ENCODE measurements around the gene CREBBP.
"Not testable (repeated sequence)": the region's sequence is repeated elsewhere in the genome, so short reads cannot be mapped to it uniquely, and the experiment has no call there.

Gene CREBBP

DNA sequence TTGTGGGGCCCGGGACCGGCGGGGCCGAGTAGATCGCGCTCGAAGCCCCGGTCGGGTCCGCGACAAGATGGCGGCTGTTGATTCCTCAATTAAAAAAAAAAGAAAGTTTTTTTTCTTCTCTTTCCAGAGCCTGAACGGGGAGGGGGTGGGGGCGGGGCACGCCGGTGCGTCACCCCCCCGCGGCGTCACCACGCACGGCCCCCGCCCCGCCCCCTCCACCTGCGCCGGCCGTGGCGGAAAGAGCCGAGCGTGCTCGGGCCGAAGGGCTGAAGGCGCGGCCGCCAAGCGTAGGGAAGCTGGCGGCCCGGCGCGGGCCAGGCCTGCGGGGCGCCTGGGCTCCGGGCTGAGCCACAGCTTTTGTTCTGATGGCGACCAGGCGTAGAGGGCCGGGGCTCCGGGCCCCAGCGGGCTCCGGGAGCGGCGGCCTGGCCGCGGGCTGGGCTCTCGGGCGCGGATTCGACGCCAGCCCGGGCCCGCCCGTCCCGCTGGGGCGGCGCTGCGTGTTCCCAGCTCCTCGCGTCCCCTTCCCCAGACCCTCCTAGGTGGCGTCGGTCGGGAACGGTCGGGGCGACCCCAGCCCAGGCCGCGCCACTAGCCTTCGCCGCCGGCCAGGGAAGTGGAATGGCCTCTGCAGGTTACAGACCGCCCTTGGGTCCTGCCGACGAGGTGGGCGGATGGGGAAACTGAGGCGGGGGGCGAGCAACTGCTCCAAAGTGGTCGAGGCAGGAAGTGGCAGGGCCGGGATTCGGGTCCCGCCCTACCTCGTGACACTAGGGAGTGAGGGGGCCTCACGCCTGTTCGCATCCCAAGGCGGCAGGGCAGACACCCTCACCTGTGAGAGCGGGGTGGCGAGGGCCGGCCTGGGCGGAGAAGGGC lies at the start of gene CREBBP:
TSS of gene CREBBP (minus strand) at position 91 of the 876 bp plus-strand sequence. CDS start 797 bp downstream, outside the sequence.
- in situ Hi-C loops (cut with HindIII; ENCODE audit: low pct_ligation_motif_present, low pct_unique_long_range_greater_than_20kb, low sequenced_read_pairs) = no loop called here
- DNase-seq = peak; percentile 93

DNA sequence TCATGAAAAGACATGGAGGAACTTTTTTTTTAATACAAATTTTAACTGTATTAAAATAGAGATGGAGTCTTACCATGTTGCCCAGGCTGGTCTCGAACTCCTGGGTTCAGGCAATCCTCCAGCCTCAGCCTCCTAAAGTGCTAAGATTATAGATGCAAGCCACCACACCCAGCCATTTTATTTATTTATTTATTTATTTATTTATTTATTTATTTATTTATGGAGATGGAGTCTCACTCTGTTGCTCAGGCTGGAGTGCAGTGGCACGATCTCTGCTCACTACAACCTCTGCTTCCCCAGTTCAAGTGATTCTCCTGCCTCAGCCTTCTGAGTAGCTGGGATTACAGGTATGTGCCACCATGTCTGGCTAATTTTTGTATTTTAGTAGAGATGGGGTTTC lies 46.6 kb upstream of the CREBBP start:
- in situ Hi-C loops (cut with HindIII; ENCODE audit: low pct_ligation_motif_present, low pct_unique_long_range_greater_than_20kb, low sequenced_read_pairs); DNase-seq: not testable (repeated sequence)

DNA sequence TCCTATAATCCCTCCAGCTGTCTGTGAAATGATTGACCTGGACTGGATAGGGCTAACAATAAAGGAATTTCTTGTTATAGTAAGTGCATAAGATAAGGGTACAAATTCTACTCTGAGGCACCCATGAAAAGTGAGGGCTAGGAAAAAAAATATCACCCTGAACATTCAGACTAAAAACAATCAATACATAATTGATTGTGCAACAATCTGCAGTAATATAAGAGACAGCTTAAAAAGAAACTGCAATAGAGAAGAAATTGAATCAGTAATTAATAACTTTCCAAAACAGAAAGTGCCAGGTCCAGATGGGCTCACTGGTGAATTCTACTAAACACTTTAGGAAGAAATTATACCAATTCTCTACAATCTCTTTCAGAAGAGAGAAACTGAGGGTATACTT lies 44.2 kb upstream of the CREBBP start:
- in situ Hi-C loops (cut with HindIII; ENCODE audit: low pct_ligation_motif_present, low pct_unique_long_range_greater_than_20kb, low sequenced_read_pairs) = no loop called here
- no peak for DNase-seq

DNA sequence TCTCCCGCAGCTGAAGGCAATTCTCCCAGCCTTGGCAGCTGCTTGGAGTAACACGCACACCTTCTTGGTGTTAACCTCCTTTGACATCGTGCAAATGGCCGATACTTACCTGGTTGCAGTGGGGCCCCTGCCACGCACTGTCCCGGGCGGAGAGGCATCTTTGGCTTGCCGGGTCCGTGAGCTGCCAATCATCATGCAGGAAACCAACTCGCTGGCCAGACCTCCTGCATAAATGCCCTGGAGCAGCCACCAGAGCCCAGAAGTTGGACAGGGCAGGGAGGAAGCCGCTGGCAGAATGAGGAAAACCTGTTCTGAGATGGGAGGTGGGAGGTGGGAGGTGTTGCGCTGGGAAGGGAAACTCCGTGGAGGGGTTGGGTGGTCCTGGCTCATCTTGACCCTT lies 41.7 kb upstream of the CREBBP start:
- DNase-seq = no peak
- in situ Hi-C loops (cut with HindIII; ENCODE audit: low pct_ligation_motif_present, low pct_unique_long_range_greater_than_20kb, low sequenced_read_pairs) = no loop called here

DNA sequence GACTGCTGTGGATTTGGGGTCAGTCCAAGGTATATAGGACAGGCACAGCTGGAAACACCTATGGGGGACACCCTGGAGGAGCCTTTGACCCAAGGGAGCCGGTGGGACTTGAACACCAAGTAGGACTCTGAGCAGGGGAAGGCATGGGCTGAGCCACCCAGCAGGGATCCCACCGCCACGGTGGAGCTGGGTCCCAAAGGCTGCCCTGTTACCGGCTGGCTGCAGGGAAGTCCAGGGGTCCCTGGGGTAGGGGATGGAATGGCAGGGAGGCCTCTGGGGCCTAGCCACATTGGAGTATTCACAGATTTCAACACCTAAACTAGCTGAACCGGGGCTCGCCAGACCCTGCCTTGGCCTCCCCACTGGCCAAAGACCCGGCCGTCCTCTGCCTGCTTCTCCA lies 39.7 kb upstream of the CREBBP start:
- DNase-seq = no peak
- in situ Hi-C loops (cut with HindIII; ENCODE audit: low pct_ligation_motif_present, low pct_unique_long_range_greater_than_20kb, low sequenced_read_pairs) = no loop called here

DNA sequence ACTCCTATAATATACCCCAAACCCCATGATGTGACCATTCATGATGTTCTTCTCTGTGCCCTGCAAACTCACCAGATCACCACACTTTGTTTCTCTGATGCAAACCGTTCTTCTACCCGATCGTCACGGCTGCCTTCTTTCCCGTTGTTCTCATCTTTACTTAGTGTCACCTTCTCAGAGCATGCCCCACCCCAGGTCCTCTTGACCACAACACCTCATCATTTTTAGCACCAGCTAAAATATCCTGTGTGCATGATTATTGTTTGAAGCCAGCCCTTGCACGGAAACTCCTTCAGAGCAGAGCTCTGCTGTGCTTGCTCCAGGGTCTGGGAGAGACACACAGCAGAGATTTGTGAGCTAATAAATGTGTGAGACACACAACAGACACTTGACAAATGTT lies 38.9 kb upstream of the CREBBP start:
- DNase-seq = no peak
- in situ Hi-C loops (cut with HindIII; ENCODE audit: low pct_ligation_motif_present, low pct_unique_long_range_greater_than_20kb, low sequenced_read_pairs) = no loop called here

DNA sequence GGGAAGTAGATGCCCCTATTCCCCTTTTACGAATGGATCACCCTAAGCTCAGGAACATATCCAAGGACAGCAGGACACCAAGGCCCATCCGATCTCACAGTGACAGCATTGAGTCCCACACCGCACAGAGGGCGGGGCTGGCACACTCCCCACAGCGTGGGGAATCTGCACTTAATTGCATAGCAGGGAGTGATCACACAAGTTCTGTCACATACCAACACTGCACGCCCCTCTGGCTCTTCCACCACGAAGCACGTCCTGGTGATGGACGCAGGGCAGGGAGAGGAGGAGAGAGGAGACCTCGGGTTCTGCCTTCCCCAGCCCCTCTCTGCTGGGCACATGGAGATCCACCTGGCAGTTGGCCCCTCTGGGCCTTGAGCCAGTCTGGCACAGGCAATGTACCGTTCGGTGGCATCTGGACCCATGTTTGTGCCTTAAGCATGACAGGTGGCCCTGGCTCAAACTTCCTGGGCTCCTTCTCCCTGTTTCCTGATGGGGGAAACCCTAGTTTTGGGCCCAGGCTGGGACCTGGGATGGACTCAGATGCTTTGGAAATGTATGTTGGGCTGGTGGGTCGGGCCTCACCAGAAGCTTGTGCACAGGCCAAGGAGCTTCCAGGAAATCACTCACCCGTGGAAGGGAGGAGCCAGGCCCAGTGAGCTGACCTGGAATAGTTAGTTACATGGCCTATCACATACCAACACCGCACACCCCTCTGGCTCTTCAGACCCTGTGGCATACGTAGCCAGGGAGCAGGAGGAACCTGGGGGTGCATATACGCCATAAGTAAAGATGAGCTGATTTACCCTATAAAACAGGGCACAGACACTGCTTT lies 35.1 kb upstream of the CREBBP start:
- in situ Hi-C loops (cut with HindIII; ENCODE audit: low pct_ligation_motif_present, low pct_unique_long_range_greater_than_20kb, low sequenced_read_pairs) = no loop called here
- DNase-seq = no peak

DNA sequence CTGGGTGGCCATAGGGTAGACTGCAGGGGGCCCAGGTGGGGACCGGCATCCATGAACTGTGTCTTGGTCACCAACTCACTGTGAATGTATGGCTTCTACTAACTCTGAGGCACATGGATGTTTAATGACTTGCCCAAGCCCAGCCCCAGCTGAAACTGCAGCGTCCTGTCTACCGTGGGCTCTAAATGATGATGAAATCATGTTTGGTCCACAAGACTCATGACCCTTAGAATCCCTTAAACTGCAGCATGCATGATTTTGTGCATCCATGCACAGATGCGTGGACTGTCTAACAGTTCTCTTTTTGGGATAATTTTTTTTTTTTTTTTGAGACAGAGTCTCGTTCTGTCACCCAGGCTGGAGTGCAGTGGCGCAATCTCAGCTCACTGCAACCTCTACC lies 32.4 kb upstream of the CREBBP start:
- in situ Hi-C loops (cut with HindIII; ENCODE audit: low pct_ligation_motif_present, low pct_unique_long_range_greater_than_20kb, low sequenced_read_pairs) = no loop called here

DNA sequence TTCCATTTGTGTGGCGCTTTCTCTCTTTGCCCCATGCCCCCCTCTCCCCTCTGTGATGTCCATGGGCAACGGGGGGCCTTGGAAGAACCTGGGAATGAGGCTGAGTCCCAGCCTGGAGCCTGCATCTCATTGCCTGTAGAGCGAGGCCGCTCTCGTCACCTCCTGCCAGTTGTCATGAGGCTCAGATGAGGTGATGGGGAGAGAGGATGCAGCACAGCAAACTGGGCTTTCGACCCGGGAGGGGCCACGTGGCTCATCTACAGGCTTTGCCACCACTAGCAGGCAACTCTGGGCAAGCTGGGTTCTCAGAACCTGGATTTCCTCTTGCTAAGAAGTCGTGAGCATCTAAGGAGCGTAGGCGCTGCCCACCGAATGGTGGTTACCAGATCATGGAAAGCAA lies 31.9 kb upstream of the CREBBP start:
- DNase-seq = no peak
- in situ Hi-C loops (cut with HindIII; ENCODE audit: low pct_ligation_motif_present, low pct_unique_long_range_greater_than_20kb, low sequenced_read_pairs) = no loop called here

More for the DNA sequence above, 32.4 kb upstream of the CREBBP start:
- no peak for DNase-seq

DNA sequence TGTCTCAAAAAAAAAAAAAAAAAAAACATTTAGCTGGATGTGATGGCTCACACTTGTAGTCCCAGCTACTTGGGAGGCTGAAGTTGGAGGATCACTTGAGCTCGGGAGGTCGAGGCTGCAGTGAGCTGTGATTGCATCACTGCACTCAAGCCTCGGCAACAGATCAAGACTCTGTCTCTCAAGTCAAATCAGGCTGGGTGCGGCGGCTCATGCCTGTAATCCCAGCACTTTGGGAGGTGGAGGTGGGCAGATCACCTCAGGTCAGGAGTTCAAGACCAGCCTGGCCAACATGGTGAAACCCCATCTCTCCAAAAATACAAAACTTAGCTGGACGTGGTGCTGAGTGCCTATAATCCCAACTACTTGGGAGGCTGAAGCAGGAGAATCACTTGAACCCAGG lies 31.2 kb upstream of the CREBBP start:
- DNase-seq; in situ Hi-C loops (cut with HindIII; ENCODE audit: low pct_ligation_motif_present, low pct_unique_long_range_greater_than_20kb, low sequenced_read_pairs): not testable (repeated sequence)

DNA sequence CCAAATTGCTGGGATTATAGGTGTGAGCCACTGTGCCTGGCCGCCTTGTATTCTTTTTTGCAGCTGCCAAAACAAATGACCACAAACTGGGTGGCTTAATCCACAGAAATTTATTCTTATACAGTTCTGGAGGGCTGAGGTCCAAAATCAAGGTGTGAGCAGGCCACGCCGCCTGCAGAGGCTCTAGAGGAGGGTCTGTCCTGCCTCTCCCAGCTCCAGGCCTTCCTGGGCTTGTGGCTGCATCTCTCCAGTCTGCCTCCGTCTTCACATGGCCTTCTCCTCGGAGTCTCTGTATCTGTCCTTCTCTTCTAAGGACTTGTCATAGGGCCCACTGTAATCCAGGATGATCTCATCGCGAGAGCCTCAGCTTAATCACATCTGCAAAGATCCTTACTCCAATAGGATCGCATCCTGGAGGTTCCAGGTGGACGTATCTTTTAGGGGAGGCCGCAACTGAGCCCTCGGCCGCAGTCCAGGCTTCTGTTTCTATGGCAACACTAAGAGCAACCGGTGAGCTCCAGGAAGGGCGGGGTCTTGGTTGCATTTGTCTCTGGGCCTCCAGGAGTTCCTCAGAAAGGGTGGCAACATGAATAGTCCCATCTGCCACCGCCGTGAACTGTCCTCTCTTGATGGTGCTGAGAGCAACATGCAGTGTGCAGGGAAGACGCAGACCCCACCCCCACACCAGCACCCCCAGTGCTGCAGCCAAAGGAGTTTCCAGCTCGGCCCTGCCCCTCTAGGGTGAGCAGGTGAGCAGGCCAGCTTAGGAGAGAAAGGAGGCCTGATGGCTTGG lies 29.5 kb upstream of the CREBBP start:
- DNase-seq = no peak
- in situ Hi-C loops (cut with HindIII; ENCODE audit: low pct_ligation_motif_present, low pct_unique_long_range_greater_than_20kb, low sequenced_read_pairs) = no loop called here

DNA sequence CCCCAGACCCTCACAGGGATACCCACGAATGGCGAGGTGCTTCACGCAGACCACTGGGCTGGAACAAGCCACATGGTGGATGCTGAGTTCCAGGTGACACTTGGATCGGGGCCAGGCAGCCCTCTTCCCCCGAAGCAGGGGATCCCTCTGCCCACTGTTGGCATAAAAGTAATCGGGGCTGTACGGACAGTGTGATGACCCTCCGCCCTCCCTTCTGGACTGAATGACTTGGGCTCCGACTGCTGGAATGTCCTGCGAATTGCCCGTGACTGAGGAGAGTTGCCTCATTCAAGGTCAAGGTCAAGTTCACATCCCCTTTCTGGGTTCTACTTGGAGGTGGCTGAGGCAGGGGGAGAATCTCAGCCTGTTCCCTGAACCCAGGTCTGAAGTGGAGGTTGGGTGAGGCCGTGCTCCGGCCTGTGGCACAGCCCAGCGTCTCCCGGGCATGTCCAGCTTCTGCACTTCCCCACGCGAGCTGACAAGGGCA lies 28.5 kb upstream of the CREBBP start:
- DNase-seq = no peak
- in situ Hi-C loops (cut with HindIII; ENCODE audit: low pct_ligation_motif_present, low pct_unique_long_range_greater_than_20kb, low sequenced_read_pairs) = no loop called here

DNA sequence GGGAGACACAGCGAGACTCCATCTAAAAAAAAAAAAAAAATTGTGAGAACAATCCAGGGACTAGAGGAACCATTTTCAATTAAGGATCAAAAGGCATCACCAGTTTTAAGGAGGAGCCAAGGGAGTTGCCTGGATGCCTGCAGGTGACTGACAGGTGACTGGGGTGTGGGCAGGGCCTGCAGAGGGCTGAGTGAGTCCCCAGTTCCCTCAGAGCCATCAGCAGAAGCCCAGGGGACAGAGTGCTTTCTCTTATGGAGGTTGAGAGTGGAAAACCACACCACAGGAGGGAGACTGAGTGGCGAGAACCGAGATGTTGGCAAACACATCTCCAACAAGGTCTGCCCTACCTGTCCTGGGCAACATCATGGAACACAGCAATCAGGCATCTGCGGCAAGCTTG lies 27.1 kb upstream of the CREBBP start:
- no peak for DNase-seq
- in situ Hi-C loops (cut with HindIII; ENCODE audit: low pct_ligation_motif_present, low pct_unique_long_range_greater_than_20kb, low sequenced_read_pairs) = no loop called here

DNA sequence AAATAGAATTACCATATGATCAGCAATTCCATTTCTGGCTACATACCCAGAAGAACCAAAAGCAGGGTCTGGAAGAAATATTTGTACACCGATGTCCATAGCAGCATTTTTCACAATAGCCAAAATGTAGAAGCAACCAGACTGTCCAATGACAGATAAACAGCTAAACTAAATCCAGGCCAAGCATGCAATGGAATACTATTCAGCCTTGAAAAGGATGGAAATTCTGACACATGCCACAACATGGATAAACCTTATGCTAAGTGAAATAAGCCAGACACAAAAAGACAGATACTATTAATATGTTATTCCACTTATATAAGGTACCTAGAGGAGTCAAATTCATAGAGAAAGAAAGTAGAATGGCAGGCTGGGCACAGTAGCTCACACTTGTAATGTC lies 25.9 kb upstream of the CREBBP start:
- in situ Hi-C loops (cut with HindIII; ENCODE audit: low pct_ligation_motif_present, low pct_unique_long_range_greater_than_20kb, low sequenced_read_pairs) = no loop called here
- no peak for DNase-seq

DNA sequence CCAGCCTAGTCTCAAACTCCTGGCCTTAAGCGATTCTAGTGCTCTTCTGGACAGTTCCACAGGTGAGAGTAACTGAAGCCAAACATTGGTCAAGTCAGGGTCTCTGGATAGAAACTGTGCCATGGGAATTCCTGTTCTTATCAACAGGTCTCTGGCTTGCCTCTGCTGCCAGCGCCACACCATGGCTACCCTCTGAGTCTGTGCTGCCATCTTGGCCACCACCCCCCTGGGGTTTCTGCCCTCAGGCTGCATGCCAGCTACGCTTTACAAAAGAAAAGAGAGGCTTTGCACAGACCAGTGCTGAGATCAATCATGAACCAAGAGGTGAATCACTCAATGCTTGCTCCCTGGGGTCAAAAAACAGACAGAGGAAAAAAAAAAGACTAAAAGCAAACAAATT lies 24.4 kb upstream of the CREBBP start:
- in situ Hi-C loops (cut with HindIII; ENCODE audit: low pct_ligation_motif_present, low pct_unique_long_range_greater_than_20kb, low sequenced_read_pairs) = no loop called here
- DNase-seq = peak; percentile 15

DNA sequence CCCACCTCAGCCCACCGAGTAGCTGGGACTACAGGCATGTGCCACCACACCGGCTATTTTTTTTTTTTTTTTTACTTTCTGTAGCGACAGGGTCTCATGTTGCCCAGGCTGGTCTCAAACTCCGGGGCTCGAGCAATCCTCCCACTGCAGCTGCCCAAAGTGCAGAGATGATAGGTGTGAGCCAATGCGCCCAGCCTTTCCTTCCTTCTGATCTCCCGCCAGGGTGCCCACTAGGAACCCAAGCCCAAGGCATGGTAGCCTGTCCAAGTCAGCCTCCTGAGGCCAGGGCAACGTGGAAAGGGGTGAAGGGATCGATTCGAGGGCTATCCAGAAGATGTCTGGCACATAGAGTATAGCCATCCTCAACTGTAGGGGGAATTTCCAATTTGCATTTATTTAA lies 9.6 kb upstream of the CREBBP start:
- no peak for DNase-seq
- in situ Hi-C loops (cut with HindIII; ENCODE audit: low pct_ligation_motif_present, low pct_unique_long_range_greater_than_20kb, low sequenced_read_pairs) = no loop called here

DNA sequence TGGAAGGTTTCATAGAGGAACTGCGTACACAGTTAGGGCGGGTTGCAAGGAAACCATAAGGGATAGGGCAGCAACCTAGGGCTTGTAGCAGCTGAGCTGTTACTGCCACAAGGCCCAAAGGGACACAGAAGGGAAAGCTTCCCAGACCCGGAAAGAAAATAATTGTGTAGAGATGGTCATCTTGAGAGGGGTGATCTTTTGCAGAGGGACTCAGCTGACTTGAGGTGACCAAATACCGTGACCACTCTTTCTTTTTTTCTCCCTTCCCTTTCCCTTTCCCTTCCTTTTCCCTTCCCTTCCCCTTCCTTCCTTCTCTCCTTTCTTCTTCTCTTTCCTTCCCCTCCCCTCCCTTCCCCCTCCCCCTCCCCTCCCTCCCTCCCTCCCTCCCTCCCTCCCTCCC lies 8.5 kb upstream of the CREBBP start:
- in situ Hi-C loops (cut with HindIII; ENCODE audit: low pct_ligation_motif_present, low pct_unique_long_range_greater_than_20kb, low sequenced_read_pairs) = no loop called here
- no peak for DNase-seq

DNA sequence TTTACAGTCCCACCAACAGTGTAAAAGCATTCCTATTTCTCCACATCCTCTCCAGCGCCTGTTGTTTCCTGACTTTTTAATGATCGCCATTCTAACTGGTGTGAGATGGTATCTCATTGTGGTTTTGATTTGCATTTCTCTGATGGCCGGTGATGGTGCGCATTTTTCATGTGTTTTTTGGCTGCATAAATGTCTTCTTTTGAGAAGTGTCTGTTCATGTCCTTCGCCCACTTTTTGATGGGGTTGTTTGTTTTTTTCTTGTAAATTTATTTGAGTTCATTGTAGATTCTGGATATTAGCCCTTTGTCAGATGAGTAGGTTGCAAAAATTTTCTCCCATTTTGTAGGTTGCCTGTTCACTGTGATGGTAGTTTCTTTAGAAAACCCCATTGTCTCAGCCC lies 5.5 kb upstream of the CREBBP start:
- in situ Hi-C loops (cut with HindIII; ENCODE audit: low pct_ligation_motif_present, low pct_unique_long_range_greater_than_20kb, low sequenced_read_pairs); DNase-seq: not testable (repeated sequence)

DNA sequence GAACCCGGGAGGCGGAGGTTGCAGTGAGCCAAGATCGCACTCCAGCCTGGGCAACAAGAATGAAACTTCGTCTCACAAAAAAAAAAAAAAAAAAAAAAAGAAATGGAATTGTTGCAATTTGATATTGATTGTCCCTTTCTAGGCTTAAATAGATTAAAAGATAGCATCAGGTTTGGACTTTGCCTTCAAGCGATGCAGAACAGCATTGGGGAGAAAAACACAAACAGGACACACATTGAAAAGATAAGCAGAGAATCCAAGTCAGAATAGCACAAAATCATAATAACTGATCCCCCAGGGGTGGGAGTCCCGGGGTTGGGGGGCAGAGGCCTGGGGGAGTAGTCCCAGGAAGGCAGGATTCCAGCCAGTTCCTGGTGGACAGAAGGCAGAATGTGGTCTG lies 3.9 kb upstream of the CREBBP start:
- DNase-seq = no peak
- in situ Hi-C loops (cut with HindIII; ENCODE audit: low pct_ligation_motif_present, low pct_unique_long_range_greater_than_20kb, low sequenced_read_pairs) = no loop called here
